Thoracic aorta (tissue), 2 donors: ENCODE measurements around the gene KRT76. TPM values are rescaled to one million over a fixed set of nuclear protein-coding genes. Genes with fewer than 3 reads are reported as not detected.

ENCODE experiments used
- ATAC-seq: fragments of 150-250 bp; one replicate; pipeline ENCODE4 v1.8.0; 2017; ENCODE audit warnings: low read depth; ENCODE audit not compliant: insufficient number of reproducible peaks, low FRiP score
- DNase-seq: peaks from one replicate; pipeline ENCODE4 v3.0.0-alpha.2; 2020; ENCODE audit warnings: low spot score
- H3K27ac ChIP-seq, 2 donors: fragments of 200-600 bp; sonication (generic); 1 replicate in 1 of 2; 2 replicates in 1 of 2; pipeline ENCODE4 v1.5.1; 2016; ENCODE audit warnings: mild to moderate bottlenecking in 2 of 2, moderate library complexity in 2 of 2
- H3K27me3 ChIP-seq: fragments of 200-600 bp; sonication (generic); replicated peaks from 2 replicates; pipeline ENCODE4 v1.6.0; 2016; ENCODE audit warnings: mild to moderate bottlenecking; ENCODE audit not compliant: insufficient read depth
- H3K36me3 ChIP-seq: fragments of 200-600 bp; sonication (generic); one replicate; pipeline ENCODE4 v1.5.1; 2016
- H3K4me1 ChIP-seq, 2 donors: fragments of 200-600 bp; sonication (generic); 1 replicate in 1 of 2; 2 replicates in 1 of 2; pipeline versions ENCODE4 v1.5.1 to v1.6.0; 2016; ENCODE audit warnings: low read depth in 2 of 2, mild to moderate bottlenecking in 1 of 2; ENCODE audit not compliant: control insufficient read depth in 1 of 2
- H3K4me3 ChIP-seq: fragments of 200-600 bp; sonication (generic); 2 replicates; pipeline ENCODE4 v1.5.1; 2016; ENCODE audit warnings: mild to moderate bottlenecking
- H3K9me3 ChIP-seq: fragments of 200-600 bp; sonication (generic); 2 replicates; pipeline ENCODE4 v1.5.1; 2016
- CTCF ChIP-seq: fragments of 200-600 bp; sonication (generic); IDR thresholded peaks from one replicate; pipeline ENCODE4 v1.5.1; 2019; ENCODE audit warnings: antibody characterized with exemption
- total RNA-seq, 2 donors: library from RNA; depleted of rRNA; stranded (reverse); fragments of >200 nt; gene quantifications; one replicate each; pipeline versions ENCODE4 v1.1.0 to v1.2.3, GENCODE V29; 2016

Gene KRT76
- total RNA-seq, 2 donors from 2014 or later: not detected

- no peak for TF ChIP-seq CTCF
- Histone ChIP-seq H3K27me3 (no peaks in the 10 kb centered on the region), H3K4me1 (no peaks in the 10 kb centered on the region), H3K27ac (no peak overlapping the region), H3K9me3 (no peaks in the 10 kb centered on the region), H3K4me3 (no peak overlapping the region), H3K36me3 (no peaks in the 10 kb centered on the region)
- ATAC-seq (no peak), DNase-seq (no peak)
These were observed 36.6 kb downstream of the KRT76 start for GRCh38 chr12:52740584-52740983.

GRCh38 chr12:52739963-52740362, 37.2 kb downstream of the KRT76 start:
- Histone ChIP-seq H3K27ac (no peak overlapping the region), H3K9me3 (no peaks in the 10 kb centered on the region), H3K4me3 (no peak overlapping the region), H3K27me3 (no peaks in the 10 kb centered on the region), H3K4me1 (no peaks in the 10 kb centered on the region), H3K36me3 (no peaks in the 10 kb centered on the region)
- no peak for TF ChIP-seq CTCF
- DNase-seq (no peak), ATAC-seq (no peak)

- Histone ChIP-seq H3K4me3 (no peak overlapping the region), H3K27ac (no peak overlapping the region), H3K36me3 (no peaks in the 10 kb centered on the region), H3K4me1 (no peaks in the 10 kb centered on the region), H3K9me3 (no peaks in the 10 kb centered on the region), H3K27me3 (no peaks in the 10 kb centered on the region)
- no peak for ATAC-seq
- no peak for DNase-seq
- no peak for TF ChIP-seq CTCF
These were observed 41.1 kb downstream of the KRT76 start for GRCh38 chr12:52735816-52736632.

GRCh38 chr12:52735106-52735505, 42.0 kb downstream of the KRT76 start:
- no peaks in the 10 kb centered on the region for H3K36me3 ChIP-seq
- no peaks in the 10 kb centered on the region for H3K27me3 ChIP-seq

GRCh38 chr12:52730793-52731192, 46.4 kb downstream of the KRT76 start:
- H3K36me3 ChIP-seq: no peaks in the 10 kb centered on the region
- DNase-seq: no peak
- ATAC-seq: no peak

More at GRCh38 chr12:52735106-52735505, 42.0 kb downstream of the KRT76 start:
- Histone ChIP-seq H3K4me1 (no peaks in the 10 kb centered on the region), H3K27ac (no peak overlapping the region), H3K4me3 (no peak overlapping the region), H3K9me3 (no peaks in the 10 kb centered on the region)
- no peak for ATAC-seq
- no peak for TF ChIP-seq CTCF
- DNase-seq: no peak

More at GRCh38 chr12:52730793-52731192, 46.4 kb downstream of the KRT76 start:
- Histone ChIP-seq H3K4me3 (no peak overlapping the region), H3K9me3 (no peaks in the 10 kb centered on the region), H3K27ac (no peak overlapping the region), H3K27me3 (no peaks in the 10 kb centered on the region), H3K4me1 (no peaks in the 10 kb centered on the region)
- TF ChIP-seq CTCF: no peak
